DMS79 (cell line): ENCODE results near the gene RBBP8NL.

Experiments
- DNase-seq: peaks from one replicate; lab custom pipeline; 2025; lab: John Stamatoyannopoulos, UW

Gene RBBP8NL

DNA sequence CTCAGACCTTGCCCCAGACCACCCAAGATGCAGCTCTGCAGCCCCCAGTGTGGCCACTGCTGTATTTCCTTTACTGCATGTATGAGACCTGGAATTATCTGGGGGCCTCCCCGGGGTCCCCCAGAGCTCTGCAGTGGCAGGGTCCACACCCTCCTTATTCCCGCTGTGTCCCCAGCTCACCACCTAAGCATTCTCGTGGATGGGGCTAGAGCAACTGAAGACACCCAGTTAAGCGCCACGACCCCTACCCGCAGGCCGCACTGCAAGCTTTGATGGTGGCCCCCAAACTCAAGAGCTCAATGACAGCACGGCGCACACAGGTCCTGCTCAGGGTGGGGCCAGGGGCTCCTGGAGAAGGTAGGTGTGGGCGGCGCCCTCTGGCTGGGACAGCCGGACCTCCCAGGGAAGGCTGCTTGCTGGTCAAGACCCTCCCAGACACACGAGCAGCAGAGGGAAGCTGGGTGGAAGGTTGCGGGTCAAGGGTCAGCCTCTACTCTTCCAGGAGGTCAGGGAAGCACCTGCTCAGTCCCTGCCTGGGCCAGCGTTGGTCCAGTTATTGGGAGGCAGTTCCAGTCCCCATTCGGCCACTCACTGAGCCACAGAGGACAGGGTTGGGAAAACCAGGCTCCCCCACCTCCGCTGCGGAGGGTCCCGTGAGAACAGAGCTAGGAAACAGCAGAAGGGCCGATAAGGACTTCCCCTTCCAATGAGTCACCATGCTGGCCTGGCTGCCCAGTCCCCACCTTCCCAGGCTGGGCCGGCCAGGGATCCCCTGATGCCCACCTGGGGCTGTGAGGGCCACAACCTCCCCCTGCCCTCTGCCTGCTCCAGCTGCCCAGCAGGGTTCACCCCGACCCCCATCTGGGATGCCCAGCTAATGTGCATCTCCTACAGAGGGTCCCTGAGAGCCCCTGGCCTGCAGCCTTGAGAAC, 63.2 kb downstream of the RBBP8NL start:
- no peak for DNase-seq

DNA sequence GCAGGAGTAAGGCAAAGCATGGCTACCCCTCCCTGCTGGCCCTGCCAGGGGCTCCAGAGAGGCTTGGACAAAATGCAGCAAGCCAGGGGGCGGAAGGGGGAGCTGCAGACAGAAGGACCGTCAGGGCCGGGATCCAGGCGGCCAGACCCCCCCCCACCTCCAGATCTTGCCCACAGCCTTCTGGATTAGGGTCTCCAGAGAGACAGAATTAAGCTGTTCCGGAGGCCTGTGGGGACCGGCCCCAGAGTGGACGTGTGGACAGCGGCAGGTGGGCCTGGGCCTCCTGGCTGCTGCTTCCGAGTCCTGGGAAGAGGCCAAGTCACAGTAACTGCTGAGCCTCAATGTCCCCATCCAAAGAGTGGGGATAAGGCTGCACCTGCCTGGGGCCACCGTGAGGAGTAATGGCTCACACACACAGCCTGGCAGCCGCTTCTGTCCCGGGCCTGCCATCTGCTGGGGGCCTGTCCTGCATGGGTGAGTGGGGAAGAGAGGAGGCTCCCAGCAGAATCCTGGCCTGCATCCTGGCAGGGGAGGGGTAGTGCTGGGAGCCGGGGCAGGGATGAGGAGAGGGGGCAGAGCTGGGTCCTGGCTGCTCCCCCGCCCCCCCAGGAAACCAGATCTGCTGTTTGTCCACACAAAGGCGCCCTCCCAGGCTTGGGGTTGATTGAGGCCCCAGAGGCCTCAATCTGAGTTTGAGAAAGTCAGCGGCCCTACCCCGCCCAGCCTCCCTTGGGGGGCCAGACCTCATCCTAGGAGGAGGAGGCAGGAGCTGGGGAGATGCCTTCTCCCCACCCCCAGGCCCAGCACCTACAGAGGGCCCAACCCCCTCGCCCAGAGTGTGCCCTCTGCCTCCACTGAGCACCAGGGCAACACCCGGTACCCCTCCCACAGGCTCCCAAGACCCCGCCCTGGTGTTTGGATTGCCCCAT, 64.1 kb downstream of the RBBP8NL start:
- no peak for DNase-seq

- DNase-seq: no peak
Observed at GRCh38 chr20:62362590-62362940, 64.8 kb downstream of the RBBP8NL start.

DNA sequence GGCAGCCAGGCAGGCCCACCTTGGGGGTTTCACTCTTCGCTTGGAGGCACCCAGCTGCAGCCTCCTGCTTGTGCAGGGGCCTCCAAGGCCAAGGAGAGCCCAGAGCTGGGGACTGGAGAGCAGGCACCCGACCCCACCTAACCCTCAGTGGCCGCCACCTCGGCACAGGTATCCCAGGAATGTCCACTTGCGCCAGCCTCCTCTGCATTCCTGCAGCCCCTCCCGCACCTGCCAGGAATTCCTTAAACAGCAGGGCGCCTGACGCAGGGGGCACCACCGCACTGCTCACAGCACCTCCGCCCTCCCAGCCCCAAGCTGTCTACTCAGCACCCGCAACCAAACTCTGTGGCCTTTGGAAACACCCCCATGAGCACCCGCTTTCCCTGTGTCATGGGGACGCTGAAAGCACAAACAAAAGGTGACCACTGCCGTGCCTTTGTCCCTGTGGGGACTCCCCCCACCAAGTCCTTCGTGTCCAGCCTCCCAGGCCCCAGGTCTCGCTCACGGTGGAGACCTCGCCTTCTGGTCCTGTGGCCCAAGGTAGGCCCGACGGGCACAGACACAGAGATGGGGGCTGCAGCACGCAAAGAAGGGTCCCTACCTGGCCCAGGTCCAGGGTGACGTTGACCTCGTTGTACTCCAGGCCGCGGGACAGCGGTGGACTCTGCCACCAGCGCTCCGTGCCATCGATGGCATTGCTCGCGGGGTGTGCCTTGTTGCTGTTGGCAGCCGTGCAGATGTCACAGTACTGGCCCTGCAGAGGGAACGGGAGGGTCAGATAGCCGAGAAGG, 65.3 kb downstream of the RBBP8NL start:
- no peak for DNase-seq

- no peak for DNase-seq
Observed at GRCh38 chr20:62360854-62361798, 66.2 kb downstream of the RBBP8NL start.
